GM13976 (cell line): ENCODE measurements around the gene LUC7L3.

ENCODE experiments used
- DNase-seq: peaks from one replicate; pipeline ENCODE4 v3.0.0; 2012; ENCODE audit warnings: low spot score
- CTCF ChIP-seq: IDR thresholded peaks from 2 replicates; pipeline ENCODE4 v1.5.1; 2012; ENCODE audit warnings: borderline replicate concordance, mild to moderate bottlenecking; ENCODE audit not compliant: insufficient read depth; ENCODE audit errors: extremely low read depth, missing control alignments, control extremely low read depth
- in situ Hi-C: fragments of 300-500 bp; cut with MboI; formaldehyde crosslinking; loops from one replicate; pipeline ENCODE4 v1.12.0; 2022; ENCODE audit warnings: low sequenced_read_pairs, mixed read lengths, inconsistent platforms; ENCODE audit not compliant: unreplicated experiment

Gene LUC7L3

GRCh38 chr17:50771991-50772785 lies 52.8 kb downstream of the LUC7L3 start:
- peak; percentile 35 for DNase-seq
- in situ Hi-C loops, result no loop called here
- no peak for TF ChIP-seq CTCF

- in situ Hi-C loops, result no loop called here
- DNase-seq, result peak; percentile 6
- TF ChIP-seq CTCF, result no peak
Observed at GRCh38 chr17:50774225-50774803, 54.9 kb downstream of the LUC7L3 start.

GRCh38 chr17:50775926-50776325 lies 56.5 kb downstream of the LUC7L3 start:
- in situ Hi-C loops, result no loop called here
- no peak for TF ChIP-seq CTCF
- no peak for DNase-seq

- DNase-seq, result no peak
- TF ChIP-seq CTCF, result no peak
- in situ Hi-C loops, result no loop called here
Observed at GRCh38 chr17:50778471-50778870, 59.1 kb downstream of the LUC7L3 start.

GRCh38 chr17:50778988-50779387 lies 59.6 kb downstream of the LUC7L3 start:
- in situ Hi-C loops, result no loop called here
- DNase-seq, result no peak
- no peak for TF ChIP-seq CTCF

GRCh38 chr17:50779747-50780353 lies 60.4 kb downstream of the LUC7L3 start:
- TF ChIP-seq CTCF, result no peak
- in situ Hi-C loops, result no loop called here
- no peak for DNase-seq
